HepG2 (cell line): Measurements from ENCODE around the gene CYB5R2. TPM values are rescaled to one million over a fixed set of nuclear protein-coding genes. Genes with fewer than 3 reads are reported as not detected.

ENCODE experiments used
- BORCS8-MEF2B ChIP-seq: sonication (generic); formaldehyde crosslinking; IDR thresholded peaks from 2 replicates; pipeline ENCODE4 v1.8.0; 2022; ENCODE audit warnings: mild to moderate bottlenecking, missing genetic modification reagents
- CREM ChIP-seq, 2 experiments: sonication (generic) in 1 of 2; formaldehyde crosslinking in 1 of 2; IDR thresholded peaks; 2 replicates each; pipeline versions ENCODE4 v1.4.0 to v1.6.1; 2016 to 2020; ENCODE audit warnings: antibody characterized with exemption in 1 of 2, mild to moderate bottlenecking in 1 of 2, missing genetic modification reagents in 1 of 2
- DPF2 ChIP-seq: sonication (generic); formaldehyde crosslinking; IDR thresholded peaks from 2 replicates; pipeline ENCODE4 v1.4.0; 2020; ENCODE audit warnings: mild to moderate bottlenecking, low read depth, missing genetic modification reagents, borderline replicate concordance
- ELF4 ChIP-seq: sonication (generic); formaldehyde crosslinking; IDR thresholded peaks from 2 replicates; pipeline ENCODE4 v1.5.0; 2020; ENCODE audit warnings: missing genetic modification reagents, mild to moderate bottlenecking, moderate library complexity, borderline replicate concordance
- GFI1 ChIP-seq: sonication (generic); formaldehyde crosslinking; IDR thresholded peaks from 2 replicates; pipeline ENCODE4 v1.5.0; 2020; ENCODE audit warnings: missing genetic modification reagents, mild to moderate bottlenecking, borderline replicate concordance
- HOXD1 ChIP-seq: sonication (generic); formaldehyde crosslinking; IDR thresholded peaks from 2 replicates; pipeline ENCODE4 v1.5.0; 2020; ENCODE audit warnings: missing genetic modification reagents
- MED1 ChIP-seq: sonication (generic); formaldehyde crosslinking; IDR thresholded peaks from 2 replicates; pipeline ENCODE4 v1.4.0; 2020; ENCODE audit warnings: missing genetic modification reagents
- MEIS1 ChIP-seq: sonication (generic); formaldehyde crosslinking; IDR thresholded peaks from 2 replicates; pipeline ENCODE4 v1.9.0; 2021; ENCODE audit warnings: mild to moderate bottlenecking, missing genetic modification reagents, moderate library complexity, borderline replicate concordance
- PHF20 ChIP-seq: sonication (generic); formaldehyde crosslinking; IDR thresholded peaks from 2 replicates; pipeline ENCODE4 v1.5.0; 2020; ENCODE audit warnings: mild to moderate bottlenecking, missing genetic modification reagents
- RXRB ChIP-seq: IDR thresholded peaks from 2 replicates; pipeline ENCODE4 v1.6.1; 2016; ENCODE audit warnings: borderline replicate concordance, missing genetic modification reagents, missing compliant biosample characterization
- SAP130 ChIP-seq: IDR thresholded peaks from 2 replicates; pipeline ENCODE4 v1.6.1; 2016; ENCODE audit warnings: low read depth
- ZNF788 ChIP-seq: sonication (generic); formaldehyde crosslinking; IDR thresholded peaks from 2 replicates; pipeline ENCODE4 v1.5.0; 2020; ENCODE audit warnings: mild to moderate bottlenecking, missing genetic modification reagents, borderline replicate concordance
- polyA plus RNA-seq, 8 experiments: library from polyadenylated mRNA; depleted of rRNA in 3 of 8; stranded (reverse) in 7 of 8; unstranded in 1 of 8; fragments of >200 nt; fragmentation: Illumina TruSeq in 4 of 8; extraction: Trizol in 4 of 8; gene quantifications; 2 replicates each; pipeline versions ENCODE4 v1.2.1 to v1.2.3, GENCODE V29; 2011 to 2016; ENCODE audit warnings: low read depth in 4 of 8, missing spikeins in 1 of 8, mixed read lengths in 1 of 8; ENCODE audit not compliant: insufficient read depth in 1 of 8
- total RNA-seq, 5 experiments: library from RNA; depleted of rRNA; stranded (reverse); fragments of >200 nt; fragmentation: Illumina TruSeq; extraction: Trizol; gene quantifications; 2 replicates each; pipeline ENCODE4 v1.2.3, GENCODE V29; 2016; ENCODE audit warnings: low read depth in 1 of 5
- TF ChIP-seq, protein P1 (sequence below): sonication (generic); formaldehyde crosslinking; IDR thresholded peaks from 2 replicates; pipeline ENCODE4 v1.5.0; 2020; ENCODE audit warnings: mild to moderate bottlenecking, missing genetic modification reagents
- TF ChIP-seq, protein P2 (sequence below): IDR thresholded peaks from 2 replicates; pipeline ENCODE4 v1.6.1; 2016; ENCODE audit warnings: low read depth, borderline replicate concordance
- TF ChIP-seq, protein P3 (sequence below): sonication (generic); formaldehyde crosslinking; IDR thresholded peaks from 2 replicates; pipeline ENCODE4 v1.5.0; 2020; ENCODE audit warnings: missing genetic modification reagents
- TF ChIP-seq, protein P4 (sequence below): sonication (generic); formaldehyde crosslinking; IDR thresholded peaks from 2 replicates; pipeline ENCODE4 v1.4.0; 2020; ENCODE audit warnings: missing genetic modification reagents
- TF ChIP-seq, protein P5 (sequence below): sonication (generic); formaldehyde crosslinking; conservative IDR thresholded peaks from 2 replicates; pipeline ENCODE4 v1.8.0; 2022; ENCODE audit warnings: low read depth, missing genetic modification reagents
- TF ChIP-seq, protein P6 (sequence below): sonication (generic); formaldehyde crosslinking; IDR thresholded peaks from 2 replicates; pipeline ENCODE4 v1.8.1; 2023; ENCODE audit warnings: mild to moderate bottlenecking, missing genetic modification reagents
- TF ChIP-seq, protein P7 (sequence below): sonication (generic); formaldehyde crosslinking; IDR thresholded peaks from 2 replicates; pipeline ENCODE4 v1.4.0; 2020; ENCODE audit warnings: mild to moderate bottlenecking, missing genetic modification reagents

CYB5R2 gene
- total and polyA plus RNA-seq, 2 of the 13 experiments (the other 11 are each of a cell fraction or from before 2014, with no cell fraction given): 0.40 to 0.51 TPM

DNA sequence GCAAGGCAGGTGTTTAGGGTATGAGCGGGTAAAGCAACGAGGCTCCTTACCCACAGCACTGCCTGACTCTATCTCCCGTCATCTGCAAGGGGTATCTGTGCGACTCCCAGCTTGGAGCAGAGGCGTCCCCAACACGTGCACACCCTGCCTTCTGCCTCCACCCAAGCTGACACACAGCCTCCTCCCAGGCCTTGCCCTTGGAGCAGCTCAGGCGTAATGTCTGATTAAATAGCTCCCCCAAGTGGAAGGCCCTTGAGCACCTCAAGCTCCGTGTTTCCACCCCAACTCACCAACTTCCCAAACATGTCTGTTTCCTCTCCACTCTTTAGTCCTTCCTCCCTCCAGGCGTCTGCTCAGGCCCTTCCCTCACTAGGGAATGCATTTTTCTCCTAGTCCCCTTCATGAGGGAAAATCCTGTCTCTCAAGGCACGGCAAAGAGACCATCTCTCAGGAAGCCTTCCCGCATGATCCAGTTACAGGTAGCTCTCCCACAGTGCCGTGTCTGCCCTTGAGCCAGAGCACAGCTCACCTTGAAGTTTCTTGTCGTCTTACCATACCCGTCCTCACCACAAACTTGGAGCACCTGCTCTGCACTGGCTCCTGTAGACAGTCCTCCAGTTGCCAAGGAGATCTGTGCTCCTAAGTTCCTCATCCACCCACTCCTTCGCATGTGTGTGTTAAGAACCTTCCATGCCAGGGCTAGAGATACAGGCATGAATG, 15.8 kb downstream of the CYB5R2 start (continued):
- TF ChIP-seq, protein P1, sequence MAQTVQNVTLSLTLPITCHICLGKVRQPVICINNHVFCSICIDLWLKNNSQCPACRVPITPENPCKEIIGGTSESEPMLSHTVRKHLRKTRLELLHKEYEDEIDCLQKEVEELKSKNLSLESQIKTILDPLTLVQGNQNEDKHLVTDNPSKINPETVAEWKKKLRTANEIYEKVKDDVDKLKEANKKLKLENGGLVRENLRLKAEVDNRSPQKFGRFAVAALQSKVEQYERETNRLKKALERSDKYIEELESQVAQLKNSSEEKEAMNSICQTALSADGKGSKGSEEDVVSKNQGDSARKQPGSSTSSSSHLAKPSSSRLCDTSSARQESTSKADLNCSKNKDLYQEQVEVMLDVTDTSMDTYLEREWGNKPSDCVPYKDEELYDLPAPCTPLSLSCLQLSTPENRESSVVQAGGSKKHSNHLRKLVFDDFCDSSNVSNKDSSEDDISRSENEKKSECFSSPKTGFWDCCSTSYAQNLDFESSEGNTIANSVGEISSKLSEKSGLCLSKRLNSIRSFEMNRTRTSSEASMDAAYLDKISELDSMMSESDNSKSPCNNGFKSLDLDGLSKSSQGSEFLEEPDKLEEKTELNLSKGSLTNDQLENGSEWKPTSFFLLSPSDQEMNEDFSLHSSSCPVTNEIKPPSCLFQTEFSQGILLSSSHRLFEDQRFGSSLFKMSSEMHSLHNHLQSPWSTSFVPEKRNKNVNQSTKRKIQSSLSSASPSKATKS: no peak
- TF ChIP-seq GFI1 (CRISPR knock-in tag): no peak
- no peak for TF ChIP-seq ELF4 (CRISPR knock-in tag)
- no peak for TF ChIP-seq MEIS1 (CRISPR knock-in tag)
- TF ChIP-seq, protein P2, sequence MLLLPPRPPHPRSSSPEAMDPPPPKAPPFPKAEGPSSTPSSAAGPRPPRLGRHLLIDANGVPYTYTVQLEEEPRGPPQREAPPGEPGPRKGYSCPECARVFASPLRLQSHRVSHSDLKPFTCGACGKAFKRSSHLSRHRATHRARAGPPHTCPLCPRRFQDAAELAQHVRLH (CRISPR knock-in tag): 0 out of 2 replicates have a peak, but pooled peaks have one; percentile 32
- no peak for TF ChIP-seq PHF20 (CRISPR knock-in tag)
- TF ChIP-seq SAP130 (CRISPR knock-in tag): peak; percentile 27; the same call in 1 of the 2 replicates
- TF ChIP-seq BORCS8-MEF2B (CRISPR knock-in tag): no peak
- TF ChIP-seq ZNF788: peak; percentile 38; the same call in 1 of the 2 replicates
- TF ChIP-seq, protein P3, sequence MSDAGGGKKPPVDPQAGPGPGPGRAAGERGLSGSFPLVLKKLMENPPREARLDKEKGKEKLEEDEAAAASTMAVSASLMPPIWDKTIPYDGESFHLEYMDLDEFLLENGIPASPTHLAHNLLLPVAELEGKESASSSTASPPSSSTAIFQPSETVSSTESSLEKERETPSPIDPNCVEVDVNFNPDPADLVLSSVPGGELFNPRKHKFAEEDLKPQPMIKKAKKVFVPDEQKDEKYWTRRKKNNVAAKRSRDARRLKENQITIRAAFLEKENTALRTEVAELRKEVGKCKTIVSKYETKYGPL (CRISPR knock-in tag): no peak
- TF ChIP-seq CREM (IDR thresholded peaks at IDR 0.05): no peak
- TF ChIP-seq CREM (CRISPR knock-in tag; IDR thresholded peaks at IDR 0.05): no peak
- TF ChIP-seq, protein P4, sequence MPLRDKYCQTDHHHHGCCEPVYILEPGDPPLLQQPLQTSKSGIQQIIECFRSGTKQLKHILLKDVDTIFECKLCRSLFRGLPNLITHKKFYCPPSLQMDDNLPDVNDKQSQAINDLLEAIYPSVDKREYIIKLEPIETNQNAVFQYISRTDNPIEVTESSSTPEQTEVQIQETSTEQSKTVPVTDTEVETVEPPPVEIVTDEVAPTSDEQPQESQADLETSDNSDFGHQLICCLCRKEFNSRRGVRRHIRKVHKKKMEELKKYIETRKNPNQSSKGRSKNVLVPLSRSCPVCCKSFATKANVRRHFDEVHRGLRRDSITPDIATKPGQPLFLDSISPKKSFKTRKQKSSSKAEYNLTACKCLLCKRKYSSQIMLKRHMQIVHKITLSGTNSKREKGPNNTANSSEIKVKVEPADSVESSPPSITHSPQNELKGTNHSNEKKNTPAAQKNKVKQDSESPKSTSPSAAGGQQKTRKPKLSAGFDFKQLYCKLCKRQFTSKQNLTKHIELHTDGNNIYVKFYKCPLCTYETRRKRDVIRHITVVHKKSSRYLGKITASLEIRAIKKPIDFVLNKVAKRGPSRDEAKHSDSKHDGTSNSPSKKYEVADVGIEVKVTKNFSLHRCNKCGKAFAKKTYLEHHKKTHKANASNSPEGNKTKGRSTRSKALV (CRISPR knock-in tag): no peak
- TF ChIP-seq HOXD1 (CRISPR knock-in tag): no peak
- TF ChIP-seq, protein P5, sequence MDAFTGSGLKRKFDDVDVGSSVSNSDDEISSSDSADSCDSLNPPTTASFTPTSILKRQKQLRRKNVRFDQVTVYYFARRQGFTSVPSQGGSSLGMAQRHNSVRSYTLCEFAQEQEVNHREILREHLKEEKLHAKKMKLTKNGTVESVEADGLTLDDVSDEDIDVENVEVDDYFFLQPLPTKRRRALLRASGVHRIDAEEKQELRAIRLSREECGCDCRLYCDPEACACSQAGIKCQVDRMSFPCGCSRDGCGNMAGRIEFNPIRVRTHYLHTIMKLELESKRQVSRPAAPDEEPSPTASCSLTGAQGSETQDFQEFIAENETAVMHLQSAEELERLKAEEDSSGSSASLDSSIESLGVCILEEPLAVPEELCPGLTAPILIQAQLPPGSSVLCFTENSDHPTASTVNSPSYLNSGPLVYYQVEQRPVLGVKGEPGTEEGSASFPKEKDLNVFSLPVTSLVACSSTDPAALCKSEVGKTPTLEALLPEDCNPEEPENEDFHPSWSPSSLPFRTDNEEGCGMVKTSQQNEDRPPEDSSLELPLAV (CRISPR knock-in tag): no peak
- no peak for TF ChIP-seq RXRB (CRISPR knock-in tag)
- no peak for TF ChIP-seq DPF2 (CRISPR knock-in tag)
- 0 out of 2 replicates have a peak, but pooled peaks have one; percentile 17 for TF ChIP-seq MED1 (CRISPR knock-in tag)
- TF ChIP-seq, protein P6, sequence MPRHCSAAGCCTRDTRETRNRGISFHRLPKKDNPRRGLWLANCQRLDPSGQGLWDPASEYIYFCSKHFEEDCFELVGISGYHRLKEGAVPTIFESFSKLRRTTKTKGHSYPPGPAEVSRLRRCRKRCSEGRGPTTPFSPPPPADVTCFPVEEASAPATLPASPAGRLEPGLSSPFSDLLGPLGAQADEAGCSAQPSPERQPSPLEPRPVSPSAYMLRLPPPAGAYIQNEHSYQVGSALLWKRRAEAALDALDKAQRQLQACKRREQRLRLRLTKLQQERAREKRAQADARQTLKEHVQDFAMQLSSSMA (CRISPR knock-in tag): no peak
- TF ChIP-seq, protein P7, sequence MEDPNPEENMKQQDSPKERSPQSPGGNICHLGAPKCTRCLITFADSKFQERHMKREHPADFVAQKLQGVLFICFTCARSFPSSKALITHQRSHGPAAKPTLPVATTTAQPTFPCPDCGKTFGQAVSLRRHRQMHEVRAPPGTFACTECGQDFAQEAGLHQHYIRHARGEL: no peak
